K562 (cell line): ENCODE results near the gene HLA-DMB. TPM values are rescaled to one million over a fixed set of nuclear protein-coding genes. Genes with fewer than 3 reads are reported as not detected.
A peak's percentile ranks its signal among the peaks of the same experiment; 100 is the strongest.

Experiments used
- CBFB ChIP-seq: sonication (generic); formaldehyde crosslinking; IDR thresholded peaks from 2 replicates; pipeline ENCODE4 v1.4.0; 2020; ENCODE audit warnings: mild to moderate bottlenecking, missing genetic modification reagents
- COPS2 ChIP-seq: fragments of 450-650 bp; conservative IDR thresholded peaks from 2 replicates; pipeline ENCODE4 v1.6.1; 2016; ENCODE audit warnings: mild to moderate bottlenecking, moderate library complexity
- EGR1 ChIP-seq: fragments of 450-650 bp; conservative IDR thresholded peaks from 2 replicates; pipeline ENCODE4 v1.6.1; 2017; ENCODE audit warnings: mild to moderate bottlenecking
- ERF ChIP-seq: fragments of 450-650 bp; formaldehyde crosslinking; IDR thresholded peaks from 2 replicates; pipeline ENCODE4 v1.4.0; 2020; ENCODE audit warnings: mild to moderate bottlenecking, mixed read lengths
- ETV6 ChIP-seq, 3 experiments: fragments of 150-350 bp in 1 of 3; sonication (generic) in 1 of 3; formaldehyde crosslinking in 1 of 3; IDR thresholded peaks; 2 replicates each; pipeline versions ENCODE4 v1.6.1 to v1.8.0; 2014 to 2022; ENCODE audit warnings: borderline replicate concordance in 2 of 3, low read depth in 2 of 3, antibody characterized with exemption in 1 of 3, low read length in 1 of 3, mild to moderate bottlenecking in 1 of 3, missing genetic modification reagents in 1 of 3
- EWSR1 ChIP-seq: fragments of 450-650 bp; IDR thresholded peaks from 2 replicates; pipeline ENCODE4 v1.6.1; 2018; ENCODE audit warnings: borderline replicate concordance, mild to moderate bottlenecking, low read depth, moderate library complexity; ENCODE audit not compliant: partially characterized antibody
- FOXK1 ChIP-seq: sonication (generic); formaldehyde crosslinking; IDR thresholded peaks from 2 replicates; pipeline ENCODE4 v1.8.0; 2022; ENCODE audit warnings: missing genetic modification reagents, mild to moderate bottlenecking, borderline replicate concordance
- GATAD2B ChIP-seq: fragments of 450-650 bp; IDR thresholded peaks from 2 replicates; pipeline ENCODE4 v1.6.1; 2017; ENCODE audit warnings: mild to moderate bottlenecking, borderline replicate concordance
- HIVEP1 ChIP-seq: fragments of 250-450 bp; sonication (Bioruptor Pico); IDR thresholded peaks from 2 replicates; pipeline ENCODE4 v1.4.0; 2020; ENCODE audit warnings: mild to moderate bottlenecking
- KAT2B ChIP-seq: IDR thresholded peaks from one replicate; pipeline ENCODE4 v1.6.1; 2012; ENCODE audit warnings: low read depth, mild to moderate bottlenecking, control low read depth, inconsistent platforms, low read length, moderate library complexity
- RB1 ChIP-seq: fragments of 450-650 bp; IDR thresholded peaks from 2 replicates; pipeline ENCODE4 v1.6.1; 2017; ENCODE audit warnings: low read depth, mild to moderate bottlenecking
- SMAD4 ChIP-seq: fragments of 250-450 bp; sonication (Bioruptor Pico); conservative IDR thresholded peaks from 2 replicates; pipeline ENCODE4 v1.8.0; 2021; ENCODE audit warnings: inconsistent platforms, mild to moderate bottlenecking, moderate library complexity
- SMARCA4 ChIP-seq: fragments of 450-650 bp; IDR thresholded peaks from 2 replicates; pipeline ENCODE4 v1.6.1; 2016
- TAL1 ChIP-seq: fragments of 450-650 bp; IDR thresholded peaks from 2 replicates; pipeline ENCODE4 v1.6.1; 2016; ENCODE audit warnings: mild to moderate bottlenecking
- TCFL5 ChIP-seq: fragments of 250-450 bp; sonication (Bioruptor Pico); conservative IDR thresholded peaks from 2 replicates; pipeline ENCODE4 v1.6.1; 2021; ENCODE audit warnings: mild to moderate bottlenecking, moderate library complexity, matching md5 sums
- YY1 ChIP-seq, 3 experiments: IDR thresholded peaks; 2 replicates each; pipeline ENCODE4 v1.6.1; 2011; ENCODE audit warnings: low read length in 2 of 3, mild to moderate bottlenecking in 2 of 3, moderate library complexity in 2 of 3, borderline replicate concordance in 1 of 3, control low read depth in 1 of 3, low read depth in 1 of 3; ENCODE audit not compliant: insufficient read depth in 3 of 3, insufficient replicate concordance in 2 of 3, control insufficient read depth in 1 of 3, insufficient read length in 1 of 3; ENCODE audit errors: extremely low read depth in 1 of 3
- ZFPM2 ChIP-seq: fragments of 250-450 bp; sonication (Bioruptor Pico); IDR thresholded peaks from 2 replicates; pipeline ENCODE4 v1.5.1; 2022; ENCODE audit warnings: mild to moderate bottlenecking
- ZNF224 ChIP-seq: sonication (generic); formaldehyde crosslinking; IDR thresholded peaks from 2 replicates; pipeline ENCODE4 v1.8.0; 2022; ENCODE audit warnings: mild to moderate bottlenecking, missing genetic modification reagents
- ZNF707 ChIP-seq: fragments of 250-450 bp; sonication (Bioruptor Pico); conservative IDR thresholded peaks from 2 replicates; pipeline ENCODE4 v1.8.0; 2022; ENCODE audit warnings: inconsistent platforms, mild to moderate bottlenecking, moderate library complexity
- polyA plus RNA-seq, 8 experiments: library from polyadenylated mRNA; depleted of rRNA in 4 of 8; stranded (reverse) in 5 of 8; unstranded in 3 of 8; fragments of >200 nt; fragmentation: Nextera tagmentation in 2 of 8; fragmentation: Illumina TruSeq in 1 of 8; extraction: Ambion mirVana in 2 of 8; extraction: Trizol in 1 of 8; gene quantifications; 2 replicates each; pipeline versions ENCODE4 v1.2.1 to v1.2.3, GENCODE V29; 2011 to 2014; ENCODE audit warnings: inconsistent platforms in 1 of 8, missing spikeins in 1 of 8
- total RNA-seq, 7 experiments: library from RNA; depleted of rRNA in 6 of 7; stranded (reverse); fragments of >200 nt in 6 of 7; fragmentation: Illumina TruSeq in 2 of 7; extraction: Trizol in 2 of 7; gene quantifications; 2 replicates each; pipeline versions ENCODE4 v1.2.1 to v1.2.3, GENCODE V29; 2011 to 2021; ENCODE audit warnings: low replicate concordance in 1 of 7
- TF ChIP-seq, protein P1 (sequence below): sonication (generic); formaldehyde crosslinking; IDR thresholded peaks from 2 replicates; pipeline ENCODE4 v1.8.0; 2022; ENCODE audit warnings: mild to moderate bottlenecking, missing genetic modification reagents
- TF ChIP-seq, protein P2 (sequence below): fragments of 450-650 bp; IDR thresholded peaks from 2 replicates; pipeline ENCODE4 v1.6.1; 2016; ENCODE audit warnings: mild to moderate bottlenecking

The HLA-DMB gene
- total and polyA plus RNA-seq, 9 of the 15 experiments (the other 6 are each of a cell fraction or from before 2014, with no cell fraction given), result 0.38 TPM; not detected in 8

GRCh38 chr6:32968093-32968866, 27.5 kb upstream of the HLA-DMB start, which contains the start of gene BRD2 (continued):
- TF ChIP-seq TCFL5 (no peak), COPS2 (no peak), FOXK1 (CRISPR knock-in tag) (peak; percentile 95), YY1 (IDR thresholded peaks at IDR 0.05; ENCODE audit: borderline replicate concordance in 1 of 3, control insufficient read depth in 1 of 3, extremely low read depth in 1 of 3, insufficient read depth in 3 of 3, insufficient read length in 1 of 3, insufficient replicate concordance in 2 of 3, low read depth in 1 of 3, low read length in 2 of 3) (peak; percentile 74 to 92 (median 87)), CBFB (peak; percentile 69), ETV6 (IDR thresholded peaks at IDR 0.05; ENCODE audit: borderline replicate concordance in 1 of 2, low read depth in 2 of 2, low read length in 1 of 2) (no peak), ETV6 (CRISPR knock-in tag; IDR thresholded peaks at IDR 0.05; ENCODE audit: borderline replicate concordance) (no peak), TAL1 (peak; percentile 54; the same call in 1 of the 2 replicates), SMAD4 (CRISPR knock-in tag) (peak; percentile 86), ZNF224 (CRISPR knock-in tag) (no peak), SMARCA4 (peak; percentile 57; the same call in 1 of the 2 replicates), EGR1 (peak; percentile 53; the same call in 1 of the 2 replicates), EWSR1 (no peak), ZNF707 (no peak), GATAD2B (no peak), RB1 (peak; percentile 97), ERF (no peak; the same call in 1 of the 2 replicates), KAT2B (no peak), ZFPM2 (CRISPR knock-in tag) (peak; percentile 66; the same call in 1 of the 2 replicates), HIVEP1 (CRISPR knock-in tag) (no peak)
- TF ChIP-seq, protein P1, sequence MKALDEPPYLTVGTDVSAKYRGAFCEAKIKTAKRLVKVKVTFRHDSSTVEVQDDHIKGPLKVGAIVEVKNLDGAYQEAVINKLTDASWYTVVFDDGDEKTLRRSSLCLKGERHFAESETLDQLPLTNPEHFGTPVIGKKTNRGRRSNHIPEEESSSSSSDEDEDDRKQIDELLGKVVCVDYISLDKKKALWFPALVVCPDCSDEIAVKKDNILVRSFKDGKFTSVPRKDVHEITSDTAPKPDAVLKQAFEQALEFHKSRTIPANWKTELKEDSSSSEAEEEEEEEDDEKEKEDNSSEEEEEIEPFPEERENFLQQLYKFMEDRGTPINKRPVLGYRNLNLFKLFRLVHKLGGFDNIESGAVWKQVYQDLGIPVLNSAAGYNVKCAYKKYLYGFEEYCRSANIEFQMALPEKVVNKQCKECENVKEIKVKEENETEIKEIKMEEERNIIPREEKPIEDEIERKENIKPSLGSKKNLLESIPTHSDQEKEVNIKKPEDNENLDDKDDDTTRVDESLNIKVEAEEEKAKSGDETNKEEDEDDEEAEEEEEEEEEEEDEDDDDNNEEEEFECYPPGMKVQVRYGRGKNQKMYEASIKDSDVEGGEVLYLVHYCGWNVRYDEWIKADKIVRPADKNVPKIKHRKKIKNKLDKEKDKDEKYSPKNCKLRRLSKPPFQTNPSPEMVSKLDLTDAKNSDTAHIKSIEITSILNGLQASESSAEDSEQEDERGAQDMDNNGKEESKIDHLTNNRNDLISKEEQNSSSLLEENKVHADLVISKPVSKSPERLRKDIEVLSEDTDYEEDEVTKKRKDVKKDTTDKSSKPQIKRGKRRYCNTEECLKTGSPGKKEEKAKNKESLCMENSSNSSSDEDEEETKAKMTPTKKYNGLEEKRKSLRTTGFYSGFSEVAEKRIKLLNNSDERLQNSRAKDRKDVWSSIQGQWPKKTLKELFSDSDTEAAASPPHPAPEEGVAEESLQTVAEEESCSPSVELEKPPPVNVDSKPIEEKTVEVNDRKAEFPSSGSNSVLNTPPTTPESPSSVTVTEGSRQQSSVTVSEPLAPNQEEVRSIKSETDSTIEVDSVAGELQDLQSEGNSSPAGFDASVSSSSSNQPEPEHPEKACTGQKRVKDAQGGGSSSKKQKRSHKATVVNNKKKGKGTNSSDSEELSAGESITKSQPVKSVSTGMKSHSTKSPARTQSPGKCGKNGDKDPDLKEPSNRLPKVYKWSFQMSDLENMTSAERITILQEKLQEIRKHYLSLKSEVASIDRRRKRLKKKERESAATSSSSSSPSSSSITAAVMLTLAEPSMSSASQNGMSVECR (CRISPR knock-in tag), result peak; percentile 89
- TF ChIP-seq, protein P2, sequence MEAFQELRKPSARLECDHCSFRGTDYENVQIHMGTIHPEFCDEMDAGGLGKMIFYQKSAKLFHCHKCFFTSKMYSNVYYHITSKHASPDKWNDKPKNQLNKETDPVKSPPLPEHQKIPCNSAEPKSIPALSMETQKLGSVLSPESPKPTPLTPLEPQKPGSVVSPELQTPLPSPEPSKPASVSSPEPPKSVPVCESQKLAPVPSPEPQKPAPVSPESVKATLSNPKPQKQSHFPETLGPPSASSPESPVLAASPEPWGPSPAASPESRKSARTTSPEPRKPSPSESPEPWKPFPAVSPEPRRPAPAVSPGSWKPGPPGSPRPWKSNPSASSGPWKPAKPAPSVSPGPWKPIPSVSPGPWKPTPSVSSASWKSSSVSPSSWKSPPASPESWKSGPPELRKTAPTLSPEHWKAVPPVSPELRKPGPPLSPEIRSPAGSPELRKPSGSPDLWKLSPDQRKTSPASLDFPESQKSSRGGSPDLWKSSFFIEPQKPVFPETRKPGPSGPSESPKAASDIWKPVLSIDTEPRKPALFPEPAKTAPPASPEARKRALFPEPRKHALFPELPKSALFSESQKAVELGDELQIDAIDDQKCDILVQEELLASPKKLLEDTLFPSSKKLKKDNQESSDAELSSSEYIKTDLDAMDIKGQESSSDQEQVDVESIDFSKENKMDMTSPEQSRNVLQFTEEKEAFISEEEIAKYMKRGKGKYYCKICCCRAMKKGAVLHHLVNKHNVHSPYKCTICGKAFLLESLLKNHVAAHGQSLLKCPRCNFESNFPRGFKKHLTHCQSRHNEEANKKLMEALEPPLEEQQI, result no peak
